Heart right ventricle (tissue), 16 donors: ENCODE measurements around the gene QPCT. TPM values are rescaled to one million over a fixed set of nuclear protein-coding genes. Genes with fewer than 3 reads are reported as not detected.

Experiments used
- ATAC-seq, 8 donors: fragments of 200-7000 bp; cut with Tn5 transposase; one replicate each; pipeline ENCODE4 v1.9.1; 2020; ENCODE audit warnings: mild to moderate bottlenecking in 8 of 8, moderate library complexity in 8 of 8, moderate number of reproducible peaks in 1 of 8
- DNase-seq, 2 donors: peaks; one replicate each; pipeline ENCODE4 v3.0.0-alpha.2; 2020
- H3K27ac ChIP-seq, 10 donors: fragments of 200-600 bp; sonication (generic) in 2 of 10; one replicate each; pipeline versions ENCODE4 v1.5.0 to v1.8.0; 2020 to 2022; ENCODE audit warnings: mild to moderate bottlenecking in 3 of 10
- H3K27me3 ChIP-seq, 7 donors: fragments of 200-600 bp; one replicate each; pipeline ENCODE4 v1.8.0; 2021 to 2022; ENCODE audit warnings: mild to moderate bottlenecking in 2 of 7
- H3K36me3 ChIP-seq, 9 donors: fragments of 200-600 bp; sonication (generic) in 1 of 9; one replicate each; pipeline versions ENCODE4 v1.5.0 to v1.8.0; 2020 to 2022; ENCODE audit warnings: mild to moderate bottlenecking in 2 of 9
- H3K4me1 ChIP-seq, 9 donors: fragments of 200-600 bp; sonication (generic) in 1 of 9; one replicate each; pipeline versions ENCODE4 v1.5.0 to v1.8.0; 2020 to 2022; ENCODE audit warnings: mild to moderate bottlenecking in 4 of 9
- H3K4me3 ChIP-seq, 10 donors: fragments of 200-600 bp; sonication (generic) in 2 of 10; one replicate each; pipeline versions ENCODE4 v1.5.0 to v1.8.0; 2020 to 2022; ENCODE audit warnings: mild to moderate bottlenecking in 7 of 10, moderate library complexity in 2 of 10
- H3K9me3 ChIP-seq, 11 donors: fragments of 200-600 bp in 10 of 11; sonication (generic) in 2 of 11; one replicate each; pipeline versions ENCODE4 v1.5.0 to v1.8.0; 2013 to 2022; ENCODE audit warnings: mild to moderate bottlenecking in 2 of 11, control low read depth in 1 of 11, moderate library complexity in 1 of 11
- CTCF ChIP-seq, 9 donors: fragments of 200-600 bp; sonication (generic) in 2 of 9; IDR thresholded peaks; one replicate each; pipeline versions ENCODE4 v1.5.0 to v1.8.0; 2021 to 2022; ENCODE audit warnings: antibody characterized with exemption in 9 of 9, mild to moderate bottlenecking in 5 of 9, moderate library complexity in 1 of 9
- WGBS, 2 donors: extraction: QIAGEN DNeasy Blood & Tissue Kit; methylation state at CpG; one replicate each; pipeline ENCODE4 v1.1.7; 2013; ENCODE audit warnings: inconsistent platforms in 1 of 2; 5-methylcytosine and 5-hydroxymethylcytosine counted together
- intact Hi-C, 10 donors: fragments of 100-400 bp; cut with DNase I; formaldehyde crosslinking; loops; one replicate each; pipeline versions ENCODE4 v1.11.1 to v1.14.2; 2022
- polyA plus RNA-seq, 2 donors: library from polyadenylated mRNA; stranded (reverse); fragments of 200-250 nt; gene quantifications; one replicate each; pipeline ENCODE4 v1.2.3, GENCODE V29; 2013
- total RNA-seq, 10 donors: library from RNA; stranded (reverse); fragmentation: NEBNext Ultra II Directional in 3 of 10; extraction: Animal tissue kit (Norgen Biotek cat#: 25700) in 3 of 10; gene quantifications; one replicate each; pipeline versions ENCODE4 v1.2.1 to v1.2.4, GENCODE V29; 2021 to 2023
- donor health status: Arrhythmogenic right ventricular cardiomyopathy.
- donor health status: ischemic (EF 13 %, LVEDD 7.1; RV severe dilation, severe dysfunction).
- donor health status: healthy with polysubstance abuse.
- donor health status: DM: no; HTN: yes; CAD: no.
- donor health status: DM: no; HTN: no; CAD: no.
- donor health status: ischemic (EF 25% LVEDD 6.9; RV normal size, moderate dysfunction).
- donor health status: ischemic (EF 25% LVEDD 5.7; RV mildly dilated, moderate dysfunction).
- donor health status: healthy.
- donor health status: DM: yes; HTN: yes; CAD: no.
- donor health status: Ischemic cardiomyopathy.
- donor health status: ischemic (EF 35%, LVEDD 5.7; RV mildly dilated, moderate dysfunction).
- donor health status: nonischemic (EF 11% LVEDD 7.7; RV severe dilation, severe dysfunction).
- donor health status: DM: yes; HTN: yes; CAD: no.
- donor health status: PGD.
- donor health status: ischemic (EF 29% LVEDD 5.4; RV normal size, mild dysfunction).
- donor health status: nonischemic (EF 23%, LVEDD 6.1; RV moderate dilation, normal function).

Gene QPCT
- total and polyA plus RNA-seq, 12 donors, result 0.54 to 8.1 (median 2.4) TPM

- H3K27ac ChIP-seq, result peak overlapping the region in 2 of 10 donors; percentile 86 to 94
- H3K4me1 ChIP-seq, result peaks cover 0 to 81% (median 52%) of the 10 kb centered on the region in 9 donors
- peaks cover 0 to 3% (median 0%) of the 10 kb centered on the region in 9 donors for H3K36me3 ChIP-seq
- peak overlapping the region in 6 of 10 donors; percentile 71 to 89 (median 80) for H3K4me3 ChIP-seq
- no peaks in the 10 kb centered on the region for H3K9me3 ChIP-seq
- intact Hi-C loops, result no loop called here
- ATAC-seq (peak in 1 of 8 donors; percentile 21), DNase-seq (no peak)
- TF ChIP-seq CTCF (IDR thresholded peaks at IDR 0.05), result no peak
- peaks cover 0 to 7% (median 0%) of the 10 kb centered on the region in 7 donors for H3K27me3 ChIP-seq
Observed at GRCh38 chr2:37322368-37322767, 22.1 kb upstream of the QPCT start.

GRCh38 chr2:37323176-37323780, 21.2 kb upstream of the QPCT start:
- Histone ChIP-seq H3K4me1 (peaks cover 0 to 74% (median 52%) of the 10 kb centered on the region in 9 donors), H3K4me3 (peak overlapping the region; percentile 61 to 91 (median 80)), H3K27me3 (peaks cover 0 to 7% (median 0%) of the 10 kb centered on the region in 7 donors), H3K27ac (peak overlapping the region in 9 of 10 donors; percentile 86 to 95 (median 93)), H3K36me3 (no peaks in the 10 kb centered on the region), H3K9me3 (no peaks in the 10 kb centered on the region)
- TF ChIP-seq CTCF (IDR thresholded peaks at IDR 0.05), result no peak
- intact Hi-C loops, result no loop called here
- ATAC-seq (no peak), DNase-seq (no peak)
- 24 to 42% methylated on average over 13 of the region's 13 CpGs for WGBS, 2 donors

- peak overlapping the region; percentile 61 to 91 (median 80) for H3K4me3 ChIP-seq
- H3K9me3 ChIP-seq, result no peaks in the 10 kb centered on the region
- WGBS, 2 donors, result 1 to 2% methylated on average over 41 to 61 of the region's 61 CpGs
- ATAC-seq, result peak; percentile 15 to 81 (median 28)
- peak overlapping the region; percentile 81 to 95 (median 92) for H3K27ac ChIP-seq
- TF ChIP-seq CTCF (IDR thresholded peaks at IDR 0.05), result no peak
- H3K4me1 ChIP-seq, result peaks cover 0 to 67% (median 50%) of the 10 kb centered on the region in 9 donors
- peaks cover 0 to 7% (median 0%) of the 10 kb centered on the region in 7 donors for H3K27me3 ChIP-seq
- DNase-seq, result peak; percentile 24 to 40
- H3K36me3 ChIP-seq, result no peaks in the 10 kb centered on the region
- intact Hi-C loops, result no loop called here
Observed at GRCh38 chr2:37323781-37324535, 20.5 kb upstream of the QPCT start.

GRCh38 chr2:37324536-37324785, 20.0 kb upstream of the QPCT start:
- H3K27ac ChIP-seq, result peak overlapping the region; percentile 81 to 95 (median 92)
- peaks cover 0 to 7% (median 0%) of the 10 kb centered on the region in 7 donors for H3K27me3 ChIP-seq
- peak overlapping the region; percentile 61 to 91 (median 80) for H3K4me3 ChIP-seq
- peak in 1 of 9 donors; percentile 35 for TF ChIP-seq CTCF (IDR thresholded peaks at IDR 0.05)
- no peaks in the 10 kb centered on the region for H3K36me3 ChIP-seq
- WGBS, 2 donors, result 0% methylated on average over 5 to 33 of the region's 33 CpGs
- peak; percentile 84 to 85 for DNase-seq
- no peaks in the 10 kb centered on the region for H3K9me3 ChIP-seq
- intact Hi-C loops, result no loop called here
- peaks cover 0 to 62% (median 47%) of the 10 kb centered on the region in 9 donors for H3K4me1 ChIP-seq
- ATAC-seq, result no peak
